ENCODE results near the gene MAP1LC3B. TPM values are rescaled to one million over a fixed set of nuclear protein-coding genes. Genes with fewer than 3 reads are reported as not detected.

MAP1LC3B gene
- 10 to 100 TPM in 11 of 12 donors, not detected in 1; 34.4 to 58.1 (median 53.9) TPM for polyA plus RNA-seq (ENCODE audit: insufficient read length in 12 of 12)
- long read RNA-seq, donor 1, transcript MAP1LC3B-201 (4 exons, 2,688 nt): major isoform, 50 of 64 reads
- long read RNA-seq, donor 1, partial matches to known transcripts: 7 of 64 reads
- long read RNA-seq, donor 1, other reads (novel, unspliced or antisense): 5 of 64 reads
- long read RNA-seq, donor 2, transcript MAP1LC3B-201 (4 exons, 2,688 nt): major isoform, 59 of 86 reads
- long read RNA-seq, donor 2, partial matches to known transcripts: 26 of 86 reads
- long read RNA-seq, donor 2, other reads (novel, unspliced or antisense): 0 of 86 reads
- long read RNA-seq, donor 3, transcript MAP1LC3B-201 (4 exons, 2,688 nt): major isoform, 13 of 13 reads
- long read RNA-seq, donor 3, partial matches to known transcripts: 0 of 13 reads
- long read RNA-seq, donor 3, other reads (novel, unspliced or antisense): 0 of 13 reads
- long read RNA-seq, donor 4, transcript MAP1LC3B-201 (4 exons, 2,688 nt): major isoform, 11 of 11 reads
- long read RNA-seq, donor 4, partial matches to known transcripts: 0 of 11 reads
- long read RNA-seq, donor 4, other reads (novel, unspliced or antisense): 0 of 11 reads
- long read RNA-seq, donor 5, transcript MAP1LC3B-201 (4 exons, 2,688 nt): major isoform, 39 of 39 reads
- long read RNA-seq, donor 5, partial matches to known transcripts: 0 of 39 reads
- long read RNA-seq, donor 5, other reads (novel, unspliced or antisense): 0 of 39 reads
- long read RNA-seq, donor 6, transcript MAP1LC3B-201 (4 exons, 2,688 nt): major isoform, 21 of 21 reads
- long read RNA-seq, donor 6, partial matches to known transcripts: 0 of 21 reads
- long read RNA-seq, donor 6, other reads (novel, unspliced or antisense): 0 of 21 reads
- long read RNA-seq, donor 7, transcript MAP1LC3B-201 (4 exons, 2,688 nt): major isoform, 18 of 18 reads
- long read RNA-seq, donor 7, partial matches to known transcripts: 0 of 18 reads
- long read RNA-seq, donor 7, other reads (novel, unspliced or antisense): 0 of 18 reads
- long read RNA-seq, donor 8, transcript MAP1LC3B-201 (4 exons, 2,688 nt): major isoform, 34 of 34 reads
- long read RNA-seq, donor 8, partial matches to known transcripts: 0 of 34 reads
- long read RNA-seq, donor 8, other reads (novel, unspliced or antisense): 0 of 34 reads
- long read RNA-seq, donor 9, transcript MAP1LC3B-201 (4 exons, 2,688 nt): major isoform, 24 of 24 reads
- long read RNA-seq, donor 9, partial matches to known transcripts: 0 of 24 reads
- long read RNA-seq, donor 9, other reads (novel, unspliced or antisense): 0 of 24 reads
- long read RNA-seq, donor 10, transcript MAP1LC3B-201 (4 exons, 2,688 nt): major isoform, 39 of 47 reads
- long read RNA-seq, donor 10, partial matches to known transcripts: 0 of 47 reads
- long read RNA-seq, donor 10, other reads (novel, unspliced or antisense): 6 of 47 reads
- long read RNA-seq, donor 11, transcript MAP1LC3B-201 (4 exons, 2,688 nt): major isoform, 47 of 48 reads
- long read RNA-seq, donor 11, partial matches to known transcripts: 0 of 48 reads
- long read RNA-seq, donor 11, other reads (novel, unspliced or antisense): 0 of 48 reads

GRCh38 chr16:87391950-87392820 is at the start of gene MAP1LC3B:
TSS of gene MAP1LC3B (plus strand) at chr16:87392336. CDS start at chr16:87392428, 92 bp downstream.
- peak; percentile 97 for DNase-seq

GRCh38 chr16:87342504-87342903 is 49.6 kb upstream of the MAP1LC3B start:
- DNase-seq: no peak

- no peak for DNase-seq
Observed at GRCh38 chr16:87342978-87343752, 49.0 kb upstream of the MAP1LC3B start.

- no peak for DNase-seq
Observed at GRCh38 chr16:87343753-87344050, 48.4 kb upstream of the MAP1LC3B start.

GRCh38 chr16:87344165-87344930 is 47.8 kb upstream of the MAP1LC3B start:
- no peak for DNase-seq

- no peak for DNase-seq
Observed at GRCh38 chr16:87344931-87345631, 47.1 kb upstream of the MAP1LC3B start.

- no peak for DNase-seq
Observed at GRCh38 chr16:87345726-87346424, 46.3 kb upstream of the MAP1LC3B start.

GRCh38 chr16:87346517-87347060 is 45.5 kb upstream of the MAP1LC3B start:
- DNase-seq: no peak

GRCh38 chr16:87347932-87348615 is 44.1 kb upstream of the MAP1LC3B start:
- no peak for DNase-seq

GRCh38 chr16:87348616-87349157 is 43.4 kb upstream of the MAP1LC3B start:
- no peak for DNase-seq

GRCh38 chr16:87350031-87350430 is 42.1 kb upstream of the MAP1LC3B start:
- no peak for DNase-seq

GRCh38 chr16:87350681-87351319 is 41.3 kb upstream of the MAP1LC3B start:
- DNase-seq: peak; percentile 41

GRCh38 chr16:87351320-87351698 is 40.8 kb upstream of the MAP1LC3B start:
- no peak for DNase-seq

GRCh38 chr16:87352818-87353217 is 39.3 kb upstream of the MAP1LC3B start:
- DNase-seq: no peak

GRCh38 chr16:87353613-87354012 is 38.5 kb upstream of the MAP1LC3B start:
- no peak for DNase-seq

GRCh38 chr16:87356491-87356853 is 35.7 kb upstream of the MAP1LC3B start:
- DNase-seq: no peak
